Ishikawa (cell line): ENCODE results near the gene ARFGEF3.

Source experiments
- CEBPB ChIP-seq: IDR thresholded peaks from 2 replicates; pipeline ENCODE4 v1.6.1; 2012
- EP300 ChIP-seq: IDR thresholded peaks from 2 replicates; pipeline ENCODE4 v1.6.1; 2012; ENCODE audit warnings: borderline replicate concordance
- RAD21 ChIP-seq: IDR thresholded peaks from 2 replicates; pipeline ENCODE4 v1.6.1; 2012; ENCODE audit warnings: low read depth
- TAF1 ChIP-seq: IDR thresholded peaks from 2 replicates; pipeline ENCODE4 v1.6.1; 2012; ENCODE audit warnings: low read depth, mild to moderate bottlenecking
- TEAD4 ChIP-seq: IDR thresholded peaks from 2 replicates; pipeline ENCODE4 v1.6.1; 2012
- ZBTB7A ChIP-seq: IDR thresholded peaks from 2 replicates; pipeline ENCODE4 v1.6.1; 2012; ENCODE audit warnings: low read depth
- TF ChIP-seq, protein P1 (sequence below): IDR thresholded peaks from 2 replicates; pipeline ENCODE4 v1.6.1; 2012; ENCODE audit warnings: low read depth, mild to moderate bottlenecking
- TF ChIP-seq, protein P2 (sequence below): IDR thresholded peaks from 2 replicates; pipeline ENCODE4 v1.6.1; 2012

DNA sequence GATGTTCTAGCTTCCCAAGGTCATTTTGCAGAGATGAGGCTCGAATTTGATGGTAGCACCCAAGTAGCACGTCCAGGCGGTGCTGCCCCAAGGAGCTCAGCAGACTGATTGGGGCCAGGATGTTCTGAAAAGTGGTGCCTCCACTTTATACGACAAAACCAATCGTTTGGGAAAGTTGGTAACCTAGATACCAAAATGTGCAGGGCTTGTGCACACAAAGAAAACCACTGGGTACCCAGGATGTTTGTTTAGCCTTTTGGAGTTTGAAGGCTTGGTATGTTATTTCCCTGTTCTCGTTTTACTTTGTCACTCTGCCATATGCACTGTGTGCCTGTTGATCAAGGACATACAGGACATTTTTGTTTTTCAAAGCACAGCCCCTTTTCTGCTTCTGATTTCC lies 97.3 kb downstream of the ARFGEF3 start:
- no peak for TF ChIP-seq ZBTB7A
- TF ChIP-seq, protein P1, sequence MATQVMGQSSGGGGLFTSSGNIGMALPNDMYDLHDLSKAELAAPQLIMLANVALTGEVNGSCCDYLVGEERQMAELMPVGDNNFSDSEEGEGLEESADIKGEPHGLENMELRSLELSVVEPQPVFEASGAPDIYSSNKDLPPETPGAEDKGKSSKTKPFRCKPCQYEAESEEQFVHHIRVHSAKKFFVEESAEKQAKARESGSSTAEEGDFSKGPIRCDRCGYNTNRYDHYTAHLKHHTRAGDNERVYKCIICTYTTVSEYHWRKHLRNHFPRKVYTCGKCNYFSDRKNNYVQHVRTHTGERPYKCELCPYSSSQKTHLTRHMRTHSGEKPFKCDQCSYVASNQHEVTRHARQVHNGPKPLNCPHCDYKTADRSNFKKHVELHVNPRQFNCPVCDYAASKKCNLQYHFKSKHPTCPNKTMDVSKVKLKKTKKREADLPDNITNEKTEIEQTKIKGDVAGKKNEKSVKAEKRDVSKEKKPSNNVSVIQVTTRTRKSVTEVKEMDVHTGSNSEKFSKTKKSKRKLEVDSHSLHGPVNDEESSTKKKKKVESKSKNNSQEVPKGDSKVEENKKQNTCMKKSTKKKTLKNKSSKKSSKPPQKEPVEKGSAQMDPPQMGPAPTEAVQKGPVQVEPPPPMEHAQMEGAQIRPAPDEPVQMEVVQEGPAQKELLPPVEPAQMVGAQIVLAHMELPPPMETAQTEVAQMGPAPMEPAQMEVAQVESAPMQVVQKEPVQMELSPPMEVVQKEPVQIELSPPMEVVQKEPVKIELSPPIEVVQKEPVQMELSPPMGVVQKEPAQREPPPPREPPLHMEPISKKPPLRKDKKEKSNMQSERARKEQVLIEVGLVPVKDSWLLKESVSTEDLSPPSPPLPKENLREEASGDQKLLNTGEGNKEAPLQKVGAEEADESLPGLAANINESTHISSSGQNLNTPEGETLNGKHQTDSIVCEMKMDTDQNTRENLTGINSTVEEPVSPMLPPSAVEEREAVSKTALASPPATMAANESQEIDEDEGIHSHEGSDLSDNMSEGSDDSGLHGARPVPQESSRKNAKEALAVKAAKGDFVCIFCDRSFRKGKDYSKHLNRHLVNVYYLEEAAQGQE, result no peak
- no peak for TF ChIP-seq EP300
- no peak for TF ChIP-seq RAD21
- TF ChIP-seq TAF1, result no peak
- TF ChIP-seq, protein P2, sequence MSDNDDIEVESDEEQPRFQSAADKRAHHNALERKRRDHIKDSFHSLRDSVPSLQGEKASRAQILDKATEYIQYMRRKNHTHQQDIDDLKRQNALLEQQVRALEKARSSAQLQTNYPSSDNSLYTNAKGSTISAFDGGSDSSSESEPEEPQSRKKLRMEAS, result no peak
- TF ChIP-seq CEBPB, result no peak
- no peak for TF ChIP-seq TEAD4
